Stomach (tissue), 9 donors: ENCODE data around the gene MOB2. TPM values are rescaled to one million over a fixed set of nuclear protein-coding genes. Genes with fewer than 3 reads are reported as not detected.
A peak's percentile ranks its signal among the peaks of the same experiment; 100 is the strongest.

Experiments used
- DNase-seq, 2 donors: peaks; one replicate each; pipeline versions ENCODE4 v3.0.0 to v3.0.0-alpha.2; 2013 to 2019
- H3K27ac ChIP-seq, 5 donors: fragments of 200-600 bp in 4 of 5; sonication (generic) in 4 of 5; one replicate each; pipeline ENCODE4 v1.5.1; 2013 to 2019; ENCODE audit warnings: mild to moderate bottlenecking in 1 of 5, moderate library complexity in 1 of 5
- H3K27me3 ChIP-seq, 3 donors: fragments of 200-600 bp; sonication (generic); one replicate each; pipeline ENCODE4 v1.5.1; 2017 to 2019; ENCODE audit warnings: mixed run types in 1 of 3
- H3K36me3 ChIP-seq, 4 donors: fragments of 200-600 bp; sonication (generic); 1 replicate in 3 of 4; 2 replicates in 1 of 4; pipeline ENCODE4 v1.5.1; 2016 to 2019
- H3K4me1 ChIP-seq, 4 donors: fragments of 200-600 bp; sonication (generic); one replicate each; pipeline ENCODE4 v1.5.1; 2016 to 2019
- H3K4me3 ChIP-seq, 4 donors: fragments of 200-600 bp; sonication (generic) in 3 of 4; one replicate each; pipeline ENCODE4 v1.5.1; 2016 to 2019; ENCODE audit warnings: mild to moderate bottlenecking in 1 of 4
- H3K9me3 ChIP-seq, 4 donors: fragments of 200-600 bp; sonication (generic); one replicate each; pipeline ENCODE4 v1.5.1; 2016 to 2019
- CTCF ChIP-seq, 7 experiments: fragments of 450-650 bp in 4 of 7; fragments of 200-600 bp in 3 of 7; sonication (generic) in 3 of 7; IDR thresholded peaks; one replicate each; pipeline ENCODE4 v1.5.1; 2016 to 2019; ENCODE audit warnings: antibody characterized with exemption in 7 of 7, control low read depth in 2 of 7, mild to moderate bottlenecking in 1 of 7
- EP300 ChIP-seq: sonication (generic); formaldehyde crosslinking; IDR thresholded peaks from one replicate; pipeline ENCODE4 v1.6.1; 2017; ENCODE audit warnings: antibody characterized with exemption
- POLR2A ChIP-seq, 4 donors: fragments of 450-650 bp; IDR thresholded peaks; one replicate each; pipeline ENCODE4 v1.6.1; 2016; ENCODE audit warnings: antibody characterized with exemption in 4 of 4, control low read depth in 2 of 4, mild to moderate bottlenecking in 1 of 4, moderate library complexity in 1 of 4
- POLR2AphosphoS5 ChIP-seq, 3 donors: sonication (generic); formaldehyde crosslinking; IDR thresholded peaks; one replicate each; pipeline ENCODE4 v1.6.1; 2016; ENCODE audit warnings: antibody characterized with exemption in 3 of 3
- WGBS, 5 donors: extraction: QIAGEN DNeasy Blood & Tissue Kit in 3 of 5; methylation state at CpG; one replicate each; pipeline versions ENCODE4 v1.1.5 to v1.1.7; 2013 to 2018; 5-methylcytosine and 5-hydroxymethylcytosine counted together
- intact Hi-C: fragments of 100-400 bp; cut with DNase I; formaldehyde crosslinking; loops from one replicate; pipeline ENCODE4 v1.15.1; 2023; ENCODE audit warnings: low total_unique reads
- polyA plus RNA-seq, 3 donors: library from polyadenylated mRNA; stranded (reverse); fragments of 200-250 nt; gene quantifications; one replicate each; pipeline ENCODE4 v1.2.3, GENCODE V29; 2013
- total RNA-seq, 5 donors: library from RNA; depleted of rRNA; stranded (reverse); fragments of >200 nt; gene quantifications; one replicate each; pipeline versions ENCODE4 v1.1.0 to v1.2.3, GENCODE V29; 2014 to 2016
- donor health status: healthy with polysubstance abuse.
- donor health status: Bipolar disorder and iron deficiency.
- donor health status: healthy.

MOB2 gene
- total and polyA plus RNA-seq, 8 donors: 11.3 to 46.3 (median 27.3) TPM

GRCh38 chr11:1482581-1483444 lies 3.8 kb downstream of the MOB2 start:
- Histone ChIP-seq H3K4me1 (peaks cover 64 to 95% (median 78%) of the 10 kb centered on the region in 4 donors), H3K27me3 (no peaks in the 10 kb centered on the region), H3K27ac (peak overlapping the region in 4 of 5 donors; percentile 70 to 84 (median 84)), H3K4me3 (no peak overlapping the region), H3K36me3 (peaks cover 23 to 42% (median 34%) of the 10 kb centered on the region in 4 donors), H3K9me3 (no peaks in the 10 kb centered on the region)
- intact Hi-C loops: no loop called here
- TF ChIP-seq POLR2AphosphoS5 (IDR thresholded peaks at IDR 0.05) (peak in 1 of 3 donors; percentile 49), EP300 (no peak)
- 71 to 78% (median 77%) methylated on average over 18 to 32 of the region's 32 CpGs for WGBS, 5 donors
- peak in 1 of 2 donors; percentile 44 for DNase-seq

- no peaks in the 10 kb centered on the region for H3K27me3 ChIP-seq
- DNase-seq: no peak
- no peaks in the 10 kb centered on the region for H3K9me3 ChIP-seq
- H3K4me3 ChIP-seq: no peak overlapping the region
- peaks cover 55 to 87% (median 69%) of the 10 kb centered on the region in 4 donors for H3K4me1 ChIP-seq
- H3K27ac ChIP-seq: peak overlapping the region in 4 of 5 donors; percentile 70 to 84 (median 84)
- WGBS, 5 donors: 77 to 89% (median 82%) methylated on average over 9 to 16 of the region's 16 CpGs
- H3K36me3 ChIP-seq: peaks cover 26 to 50% (median 43%) of the 10 kb centered on the region in 4 donors
- TF ChIP-seq CTCF (IDR thresholded peaks at IDR 0.05): no peak
- no peak for TF ChIP-seq EP300
- TF ChIP-seq POLR2AphosphoS5 (IDR thresholded peaks at IDR 0.05): no peak
- no peak for TF ChIP-seq POLR2A (IDR thresholded peaks at IDR 0.05)
- intact Hi-C loops: no loop called here
Measured at GRCh38 chr11:1481861-1482441, 4.6 kb downstream of the MOB2 start.

DNA sequence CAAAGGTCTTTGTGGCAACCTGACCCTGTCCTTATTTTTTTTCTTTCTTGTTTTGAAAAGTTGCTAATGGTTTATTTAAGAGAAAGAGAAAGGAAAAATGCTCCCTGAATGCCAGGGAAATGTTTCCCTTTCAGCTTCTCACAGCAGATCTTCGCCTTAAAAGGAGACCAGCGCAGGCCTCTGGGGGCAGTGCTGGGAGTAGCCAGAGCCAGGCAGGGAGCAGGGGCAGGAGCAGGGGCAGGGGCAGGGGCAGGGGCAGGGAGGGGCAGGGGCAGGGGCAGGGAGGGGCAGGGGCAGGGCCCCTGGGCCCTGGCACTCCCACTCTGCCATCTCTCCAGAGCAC lies 5.1 kb downstream of the MOB2 start:
- peaks cover 50 to 82% (median 64%) of the 10 kb centered on the region in 4 donors for H3K4me1 ChIP-seq
- 41 to 100% (median 89%) methylated on average over 2 of the region's 2 CpGs for WGBS, 5 donors
- peak overlapping the region in 4 of 5 donors; percentile 70 to 84 (median 84) for H3K27ac ChIP-seq
- H3K36me3 ChIP-seq: peaks cover 31 to 55% (median 48%) of the 10 kb centered on the region in 4 donors
- H3K9me3 ChIP-seq: no peaks in the 10 kb centered on the region
- no peak for DNase-seq
- no peaks in the 10 kb centered on the region for H3K27me3 ChIP-seq
- intact Hi-C loops: no loop called here
- TF ChIP-seq POLR2A (IDR thresholded peaks at IDR 0.05) (no peak), POLR2AphosphoS5 (IDR thresholded peaks at IDR 0.05) (no peak), CTCF (IDR thresholded peaks at IDR 0.05) (no peak)
- H3K4me3 ChIP-seq: no peak overlapping the region

DNA sequence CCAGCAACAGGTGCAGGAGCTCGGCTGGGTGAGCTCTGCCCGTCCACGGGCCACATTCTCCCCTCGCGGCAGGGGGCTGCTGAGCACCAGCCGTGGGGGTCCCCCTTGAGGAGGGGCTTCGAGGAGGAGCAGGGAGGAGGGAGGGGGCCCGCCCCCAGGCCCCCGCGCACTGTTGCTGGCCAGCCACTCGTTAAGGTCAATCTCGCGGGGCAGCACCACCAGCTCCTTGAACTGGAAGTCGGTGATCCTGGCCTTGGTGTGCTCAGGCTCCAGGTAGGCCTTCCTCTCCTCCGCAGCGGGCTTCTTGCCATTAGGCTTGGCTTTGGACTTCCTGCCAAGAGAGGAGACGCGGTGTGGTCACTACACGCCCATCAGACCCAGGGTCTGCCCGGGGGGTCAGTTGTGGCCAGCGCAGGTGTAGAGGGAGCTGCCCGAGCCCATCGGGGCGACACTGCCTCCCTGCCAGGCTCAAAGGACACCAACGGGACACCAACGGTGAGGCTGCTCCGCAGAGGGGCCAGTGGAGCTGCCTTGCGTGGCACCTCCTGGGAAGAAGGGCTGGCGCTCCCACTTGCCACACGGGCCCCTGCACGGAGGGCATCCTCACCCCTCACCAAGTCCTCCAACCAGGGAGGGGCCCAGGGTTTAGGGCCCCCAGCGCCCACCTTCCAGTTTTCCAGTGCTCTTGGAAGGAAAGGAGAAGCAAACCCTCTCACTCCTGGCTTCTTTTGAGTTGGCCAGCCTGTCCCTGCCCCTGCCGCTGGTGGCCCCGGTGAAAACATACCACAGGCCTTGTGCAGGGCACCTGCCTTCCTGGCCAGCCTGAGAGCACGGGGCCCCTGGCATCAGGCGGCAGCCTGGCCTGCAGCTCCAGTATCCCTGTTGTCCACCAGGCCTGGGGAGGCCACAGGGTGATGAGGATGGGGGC lies 5.8 kb downstream of the MOB2 start:
- DNase-seq: no peak
- TF ChIP-seq EP300 (no peak), POLR2A (IDR thresholded peaks at IDR 0.05) (no peak), POLR2AphosphoS5 (IDR thresholded peaks at IDR 0.05) (no peak), CTCF (IDR thresholded peaks at IDR 0.05) (no peak)
- no peaks in the 10 kb centered on the region for H3K27me3 ChIP-seq
- H3K4me1 ChIP-seq: peaks cover 44 to 75% (median 58%) of the 10 kb centered on the region in 4 donors
- WGBS, 5 donors: 84 to 93% (median 90%) methylated on average over 8 to 36 of the region's 36 CpGs
- H3K4me3 ChIP-seq: no peak overlapping the region
- H3K36me3 ChIP-seq: peaks cover 31 to 61% (median 54%) of the 10 kb centered on the region in 4 donors
- intact Hi-C loops: no loop called here
- no peaks in the 10 kb centered on the region for H3K9me3 ChIP-seq
- H3K27ac ChIP-seq: peak overlapping the region in 4 of 5 donors; percentile 70 to 84 (median 84)
